Tibial artery (tissue), 4 donors: ENCODE measurements around the gene ITGBL1.

Experiments
- DNase-seq, 2 donors: peaks; one replicate each; pipeline ENCODE4 v3.0.0-alpha.2; 2019
- H3K27ac ChIP-seq, 2 donors: fragments of 200-600 bp; sonication (generic) in 1 of 2; 1 replicate in 1 of 2; 2 replicates in 1 of 2; pipeline ENCODE4 v1.5.1; 2018 to 2019; ENCODE audit warnings: mild to moderate bottlenecking in 1 of 2
- H3K27me3 ChIP-seq, 2 donors: fragments of 200-600 bp; sonication (generic) in 1 of 2; one replicate each; pipeline versions ENCODE4 v1.5.1 to v1.6.0; 2016 to 2019
- H3K36me3 ChIP-seq, 3 donors: fragments of 200-600 bp; sonication (generic) in 2 of 3; one replicate each; pipeline ENCODE4 v1.5.1; 2016 to 2019; ENCODE audit warnings: mild to moderate bottlenecking in 2 of 3
- H3K4me1 ChIP-seq, 4 donors: fragments of 200-600 bp; sonication (generic) in 2 of 4; 1 replicate in 3 of 4; 2 replicates in 1 of 4; pipeline ENCODE4 v1.5.1; 2016 to 2019
- H3K4me3 ChIP-seq, 2 donors: fragments of 200-600 bp; sonication (generic) in 1 of 2; 1 replicate in 1 of 2; 2 replicates in 1 of 2; pipeline ENCODE4 v1.5.1; 2018 to 2019; ENCODE audit warnings: mild to moderate bottlenecking in 2 of 2
- H3K9me3 ChIP-seq, 3 donors: fragments of 200-600 bp; sonication (generic) in 1 of 3; one replicate each; pipeline ENCODE4 v1.5.1; 2016 to 2019
- intact Hi-C: fragments of 100-400 bp; cut with DNase I; formaldehyde crosslinking; loops from one replicate; pipeline ENCODE4 v1.15.0; 2023; ENCODE audit warnings: low total_unique reads
- TF ChIP-seq, protein P1 (sequence below), 2 experiments: fragments of 200-600 bp in 1 of 2; fragments of 450-650 bp in 1 of 2; IDR thresholded peaks; one replicate each; pipeline ENCODE4 v1.5.1; 2017 to 2019; ENCODE audit warnings: antibody characterized with exemption in 2 of 2, mild to moderate bottlenecking in 1 of 2, moderate library complexity in 1 of 2

Gene ITGBL1

DNA sequence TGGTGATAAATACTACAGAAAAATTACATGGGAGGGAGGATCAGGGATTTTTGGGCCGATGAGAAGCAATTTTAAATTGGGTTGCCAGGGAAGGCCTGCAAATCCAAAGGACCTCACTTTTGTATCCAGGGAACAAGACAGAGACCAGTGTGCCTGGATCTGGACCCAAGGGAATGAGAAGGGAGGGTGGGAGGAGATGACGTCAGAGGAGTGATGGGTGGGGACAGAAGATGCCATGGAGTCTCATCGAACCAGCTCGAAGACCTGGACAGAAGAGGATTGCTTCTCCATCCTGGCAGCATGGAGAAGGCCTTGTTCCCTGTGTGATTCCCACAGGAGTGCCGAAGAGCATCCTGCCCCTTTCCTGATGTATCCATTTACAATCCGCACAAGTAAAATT, 68.9 kb downstream of the ITGBL1 start:
- intact Hi-C loops, result no loop called here
- H3K27ac ChIP-seq, result no peak overlapping the region
- TF ChIP-seq, protein P1, sequence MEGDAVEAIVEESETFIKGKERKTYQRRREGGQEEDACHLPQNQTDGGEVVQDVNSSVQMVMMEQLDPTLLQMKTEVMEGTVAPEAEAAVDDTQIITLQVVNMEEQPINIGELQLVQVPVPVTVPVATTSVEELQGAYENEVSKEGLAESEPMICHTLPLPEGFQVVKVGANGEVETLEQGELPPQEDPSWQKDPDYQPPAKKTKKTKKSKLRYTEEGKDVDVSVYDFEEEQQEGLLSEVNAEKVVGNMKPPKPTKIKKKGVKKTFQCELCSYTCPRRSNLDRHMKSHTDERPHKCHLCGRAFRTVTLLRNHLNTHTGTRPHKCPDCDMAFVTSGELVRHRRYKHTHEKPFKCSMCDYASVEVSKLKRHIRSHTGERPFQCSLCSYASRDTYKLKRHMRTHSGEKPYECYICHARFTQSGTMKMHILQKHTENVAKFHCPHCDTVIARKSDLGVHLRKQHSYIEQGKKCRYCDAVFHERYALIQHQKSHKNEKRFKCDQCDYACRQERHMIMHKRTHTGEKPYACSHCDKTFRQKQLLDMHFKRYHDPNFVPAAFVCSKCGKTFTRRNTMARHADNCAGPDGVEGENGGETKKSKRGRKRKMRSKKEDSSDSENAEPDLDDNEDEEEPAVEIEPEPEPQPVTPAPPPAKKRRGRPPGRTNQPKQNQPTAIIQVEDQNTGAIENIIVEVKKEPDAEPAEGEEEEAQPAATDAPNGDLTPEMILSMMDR (IDR thresholded peaks at IDR 0.05), result no peak
- peaks cover 0 to 29% (median 0%) of the 10 kb centered on the region in 4 donors for H3K4me1 ChIP-seq
- no peaks in the 10 kb centered on the region for H3K9me3 ChIP-seq
- no peaks in the 10 kb centered on the region for H3K36me3 ChIP-seq
- no peak for DNase-seq
- no peaks in the 10 kb centered on the region for H3K27me3 ChIP-seq
- no peak overlapping the region for H3K4me3 ChIP-seq

DNA sequence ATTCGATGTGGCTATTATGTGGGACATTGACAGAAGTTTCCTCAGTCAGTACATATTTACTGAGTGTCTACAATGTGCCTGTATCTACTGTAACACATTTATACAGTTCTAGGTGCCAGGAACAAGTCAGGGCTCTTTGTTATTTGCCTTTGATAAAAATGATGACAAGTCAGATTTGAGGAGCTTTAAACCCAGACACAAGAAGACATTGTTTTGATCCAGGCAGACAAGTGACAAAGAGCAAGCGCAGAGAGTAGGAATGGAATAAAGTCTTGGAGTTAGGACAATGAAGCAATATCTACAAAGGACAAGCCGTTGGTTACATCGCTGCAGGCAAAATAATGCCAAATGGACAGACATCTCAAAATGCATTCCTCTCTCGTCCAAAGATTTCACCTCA, 70.1 kb downstream of the ITGBL1 start:
- Histone ChIP-seq H3K27me3 (no peaks in the 10 kb centered on the region), H3K9me3 (no peaks in the 10 kb centered on the region), H3K36me3 (no peaks in the 10 kb centered on the region), H3K4me3 (no peak overlapping the region), H3K27ac (peak overlapping the region; percentile 22 to 63), H3K4me1 (peaks cover 0 to 29% (median 0%) of the 10 kb centered on the region in 4 donors)
- intact Hi-C loops, result no loop called here
- TF ChIP-seq, protein P1 (IDR thresholded peaks at IDR 0.05), result no peak
- no peak for DNase-seq

DNA sequence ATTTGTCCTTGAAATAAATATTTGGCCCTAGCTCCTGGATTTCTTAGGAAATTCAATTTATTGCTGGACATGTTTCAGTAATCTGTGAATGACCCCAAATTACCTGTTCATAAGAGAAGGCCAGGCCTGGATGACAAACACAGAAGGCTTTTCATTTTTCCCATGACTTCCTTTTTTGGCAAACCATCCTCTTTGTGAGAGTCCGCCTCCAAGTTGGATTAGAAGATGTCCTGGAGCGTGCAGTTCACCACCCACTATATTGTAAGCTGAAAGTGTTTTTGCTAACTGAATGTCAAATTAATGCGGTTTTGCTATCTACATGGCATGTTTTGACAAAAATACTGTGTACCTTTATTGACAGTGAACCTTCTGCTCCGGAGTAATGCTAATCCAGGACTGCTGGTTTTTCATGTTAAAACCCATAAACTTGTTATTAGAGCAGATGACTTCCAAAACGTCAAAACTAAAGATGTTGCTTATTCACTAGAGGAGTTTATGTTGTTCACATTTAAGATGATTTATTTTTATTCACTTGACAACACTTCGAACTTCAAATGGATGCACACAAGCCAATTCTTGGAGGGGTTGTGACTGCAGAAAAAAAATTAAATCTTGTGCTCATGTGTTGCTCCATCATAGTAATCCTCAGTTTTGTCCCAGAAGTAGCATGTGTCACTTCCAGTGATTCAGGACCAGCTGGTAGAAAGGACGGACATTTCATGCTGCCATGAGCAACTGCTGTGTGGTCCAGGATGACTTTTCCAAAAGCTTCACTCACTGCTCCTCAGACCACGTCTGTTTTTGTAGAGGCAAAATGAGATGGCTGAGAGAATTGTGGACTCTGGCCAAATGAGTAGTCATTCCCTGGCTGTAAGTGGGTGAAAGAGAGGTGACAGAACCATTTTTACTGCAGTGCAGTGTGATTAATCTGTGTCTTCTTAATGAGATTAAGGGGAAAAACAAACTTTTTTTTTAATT, 71.0 kb downstream of the ITGBL1 start:
- intact Hi-C loops, result no loop called here
- H3K27ac ChIP-seq, result peak overlapping the region; percentile 22 to 63

DNA sequence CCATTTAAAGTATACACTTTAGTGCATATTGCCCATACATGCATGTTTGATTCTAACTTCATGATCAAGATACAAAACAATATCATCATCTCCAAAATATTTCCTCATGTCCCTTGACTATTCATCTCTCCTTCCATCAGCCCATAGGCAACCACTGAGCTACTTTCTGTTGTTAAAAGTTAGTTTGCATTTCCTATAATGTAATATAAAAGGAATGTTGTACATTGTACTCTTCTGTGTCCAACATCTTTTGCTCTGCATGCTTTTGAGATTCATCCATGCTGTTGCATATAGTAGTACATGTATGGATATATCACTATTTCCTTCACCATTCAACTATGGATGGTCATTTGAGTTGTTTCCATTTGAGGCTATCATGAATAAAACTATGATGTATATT, 74.7 kb downstream of the ITGBL1 start:
- TF ChIP-seq, protein P1 (IDR thresholded peaks at IDR 0.05), result no peak
- H3K36me3 ChIP-seq, result no peaks in the 10 kb centered on the region
- intact Hi-C loops, result no loop called here
- no peaks in the 10 kb centered on the region for H3K27me3 ChIP-seq
- DNase-seq, result no peak
- H3K9me3 ChIP-seq, result no peaks in the 10 kb centered on the region
- H3K27ac ChIP-seq, result peak overlapping the region in 1 of 2 donors; percentile 22
- no peak overlapping the region for H3K4me3 ChIP-seq
- peaks cover 0 to 59% (median 4%) of the 10 kb centered on the region in 4 donors for H3K4me1 ChIP-seq

More for the DNA sequence above, 71.0 kb downstream of the ITGBL1 start:
- H3K9me3 ChIP-seq, result no peaks in the 10 kb centered on the region
- no peaks in the 10 kb centered on the region for H3K27me3 ChIP-seq
- DNase-seq, result peak; percentile 60 to 82
- peaks cover 0 to 30% (median 0%) of the 10 kb centered on the region in 4 donors for H3K4me1 ChIP-seq
- TF ChIP-seq, protein P1 (IDR thresholded peaks at IDR 0.05), result no peak
- no peaks in the 10 kb centered on the region for H3K36me3 ChIP-seq
- H3K4me3 ChIP-seq, result no peak overlapping the region

DNA sequence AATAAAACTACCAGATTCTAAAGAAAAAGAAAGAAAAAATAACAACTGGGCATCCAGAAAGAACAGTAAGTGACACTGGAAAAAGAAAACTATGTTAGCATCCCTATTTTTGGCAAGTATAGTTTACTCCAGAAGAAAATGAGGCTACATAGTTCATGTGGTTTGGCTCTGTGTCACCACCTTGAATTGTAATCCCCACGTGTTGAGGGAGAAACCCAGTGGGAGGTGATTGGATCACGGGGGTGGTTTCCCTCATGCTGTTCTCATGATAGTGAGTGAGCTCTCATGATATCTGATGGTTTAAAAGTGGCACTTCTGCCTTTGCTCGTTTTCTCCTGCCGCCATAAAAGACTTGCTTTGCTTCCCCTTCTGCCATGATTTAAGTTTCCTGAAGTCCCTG, 76.9 kb downstream of the ITGBL1 start:
- intact Hi-C loops, result no loop called here
- Histone ChIP-seq H3K27me3 (no peaks in the 10 kb centered on the region), H3K36me3 (no peaks in the 10 kb centered on the region), H3K4me3 (peak overlapping the region in 1 of 2 donors; percentile 17), H3K27ac (peak overlapping the region; percentile 56 to 72), H3K4me1 (peaks cover 0 to 63% (median 5%) of the 10 kb centered on the region in 4 donors), H3K9me3 (no peaks in the 10 kb centered on the region)
- TF ChIP-seq, protein P1 (IDR thresholded peaks at IDR 0.05), result no peak
- peak; percentile 81 for DNase-seq
